NB4 (cell line): ENCODE results near the gene PRDM4.

Experiments
- MAX ChIP-seq: IDR thresholded peaks from 2 replicates; pipeline ENCODE4 v1.6.1; 2011; ENCODE audit warnings: low read depth, low read length
- MYC ChIP-seq: IDR thresholded peaks from 2 replicates; pipeline ENCODE4 v1.6.1; 2011; ENCODE audit warnings: low read depth, low read length
- POLR2A ChIP-seq: IDR thresholded peaks from 2 replicates; pipeline ENCODE4 v1.6.1; 2011; ENCODE audit warnings: mild to moderate bottlenecking; ENCODE audit not compliant: insufficient read length; ENCODE audit errors: extremely low read depth
- TF ChIP-seq, protein P1 (sequence below): IDR thresholded peaks from one replicate; pipeline ENCODE4 v1.5.1; 2012; ENCODE audit warnings: low read depth, low read length

DNA sequence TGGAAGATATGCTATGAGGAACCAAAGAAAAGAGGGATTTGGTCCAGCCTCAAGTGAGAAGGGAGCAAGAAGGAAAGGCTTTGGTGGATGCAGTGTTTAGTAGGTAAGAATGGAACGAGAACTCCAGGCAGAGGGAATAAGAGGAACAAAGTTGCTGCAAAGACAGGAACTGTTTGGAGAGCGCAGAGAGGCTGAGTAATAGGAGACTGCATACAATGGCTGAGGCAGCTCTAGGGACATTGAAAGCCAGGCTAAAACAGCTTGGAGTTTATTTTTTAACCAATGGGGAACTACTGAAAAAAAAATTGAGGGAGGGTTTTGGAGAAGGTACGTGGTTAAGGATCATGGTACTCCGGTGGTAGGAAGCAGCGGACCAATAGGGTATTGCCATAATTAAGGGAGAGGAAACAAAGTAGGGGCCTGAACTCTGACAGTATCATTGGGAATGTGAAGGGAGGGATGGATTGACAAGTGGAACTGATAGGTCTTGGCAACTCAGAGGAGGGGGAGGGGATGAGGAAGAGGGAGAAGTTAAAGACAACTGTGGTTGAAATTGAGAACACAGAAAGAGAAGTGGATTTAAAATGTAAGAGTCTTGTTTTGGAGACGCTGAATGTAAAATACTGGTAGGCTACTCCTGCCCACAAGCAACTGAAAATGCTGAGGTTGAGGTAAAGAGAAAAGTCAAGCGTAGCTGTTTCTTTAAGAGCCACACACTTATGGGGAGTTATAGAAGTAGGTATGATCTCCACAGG, 18.3 kb upstream of the PRDM4 start:
- TF ChIP-seq, protein P1, sequence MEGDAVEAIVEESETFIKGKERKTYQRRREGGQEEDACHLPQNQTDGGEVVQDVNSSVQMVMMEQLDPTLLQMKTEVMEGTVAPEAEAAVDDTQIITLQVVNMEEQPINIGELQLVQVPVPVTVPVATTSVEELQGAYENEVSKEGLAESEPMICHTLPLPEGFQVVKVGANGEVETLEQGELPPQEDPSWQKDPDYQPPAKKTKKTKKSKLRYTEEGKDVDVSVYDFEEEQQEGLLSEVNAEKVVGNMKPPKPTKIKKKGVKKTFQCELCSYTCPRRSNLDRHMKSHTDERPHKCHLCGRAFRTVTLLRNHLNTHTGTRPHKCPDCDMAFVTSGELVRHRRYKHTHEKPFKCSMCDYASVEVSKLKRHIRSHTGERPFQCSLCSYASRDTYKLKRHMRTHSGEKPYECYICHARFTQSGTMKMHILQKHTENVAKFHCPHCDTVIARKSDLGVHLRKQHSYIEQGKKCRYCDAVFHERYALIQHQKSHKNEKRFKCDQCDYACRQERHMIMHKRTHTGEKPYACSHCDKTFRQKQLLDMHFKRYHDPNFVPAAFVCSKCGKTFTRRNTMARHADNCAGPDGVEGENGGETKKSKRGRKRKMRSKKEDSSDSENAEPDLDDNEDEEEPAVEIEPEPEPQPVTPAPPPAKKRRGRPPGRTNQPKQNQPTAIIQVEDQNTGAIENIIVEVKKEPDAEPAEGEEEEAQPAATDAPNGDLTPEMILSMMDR = no peak
- TF ChIP-seq POLR2A = no peak
- TF ChIP-seq MAX = no peak
- TF ChIP-seq MYC = no peak
